ENCODE measurements around the gene SAG.
"Not testable (repeated sequence)": the region's sequence is repeated elsewhere in the genome, so short reads cannot be mapped to it uniquely, and the experiment has no call there.

GRCh38 chr2:233336091-233336490, 28.5 kb downstream of the SAG start:
- TF ChIP-seq, protein P1, sequence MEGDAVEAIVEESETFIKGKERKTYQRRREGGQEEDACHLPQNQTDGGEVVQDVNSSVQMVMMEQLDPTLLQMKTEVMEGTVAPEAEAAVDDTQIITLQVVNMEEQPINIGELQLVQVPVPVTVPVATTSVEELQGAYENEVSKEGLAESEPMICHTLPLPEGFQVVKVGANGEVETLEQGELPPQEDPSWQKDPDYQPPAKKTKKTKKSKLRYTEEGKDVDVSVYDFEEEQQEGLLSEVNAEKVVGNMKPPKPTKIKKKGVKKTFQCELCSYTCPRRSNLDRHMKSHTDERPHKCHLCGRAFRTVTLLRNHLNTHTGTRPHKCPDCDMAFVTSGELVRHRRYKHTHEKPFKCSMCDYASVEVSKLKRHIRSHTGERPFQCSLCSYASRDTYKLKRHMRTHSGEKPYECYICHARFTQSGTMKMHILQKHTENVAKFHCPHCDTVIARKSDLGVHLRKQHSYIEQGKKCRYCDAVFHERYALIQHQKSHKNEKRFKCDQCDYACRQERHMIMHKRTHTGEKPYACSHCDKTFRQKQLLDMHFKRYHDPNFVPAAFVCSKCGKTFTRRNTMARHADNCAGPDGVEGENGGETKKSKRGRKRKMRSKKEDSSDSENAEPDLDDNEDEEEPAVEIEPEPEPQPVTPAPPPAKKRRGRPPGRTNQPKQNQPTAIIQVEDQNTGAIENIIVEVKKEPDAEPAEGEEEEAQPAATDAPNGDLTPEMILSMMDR (IDR thresholded peaks at IDR 0.05): not testable (repeated sequence)
- TF ChIP-seq POLR2A, POLR2AphosphoS5, EP300 (IDR thresholded peaks at IDR 0.05): not testable (repeated sequence)

Data from stomach (tissue), 4 donors.